ENCODE data around the gene PHLPP1. TPM values are rescaled to one million over a fixed set of nuclear protein-coding genes. Genes with fewer than 3 reads are reported as not detected.
"Not testable (repeated sequence)": the region's sequence is repeated elsewhere in the genome, so short reads cannot be mapped to it uniquely, and the experiment has no call there.

Gene PHLPP1
- total and polyA plus RNA-seq, 9 of the 15 experiments (the other 6 are each of a cell fraction or from before 2014, with no cell fraction given): 0.56 to 9.0 (median 4.5) TPM

DNA sequence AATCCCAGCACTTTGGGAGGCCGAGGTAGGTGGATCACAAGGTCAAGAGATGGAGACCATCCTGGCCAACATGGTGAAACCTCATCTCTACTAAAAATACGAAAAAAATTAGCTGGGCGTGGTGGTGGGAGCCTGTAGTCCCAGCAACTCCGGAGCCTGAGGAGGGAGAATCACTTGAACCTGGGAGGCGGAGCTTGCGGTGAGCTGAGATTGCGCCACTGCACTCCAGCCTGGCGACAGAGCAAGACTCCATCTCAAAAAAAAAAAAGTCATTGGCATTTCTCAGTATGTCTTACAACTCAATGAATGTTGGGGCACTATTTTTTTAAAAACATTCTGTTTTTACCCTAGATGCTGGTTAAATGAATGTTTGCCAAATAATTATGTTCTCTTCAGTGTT lies 94.1 kb downstream of the PHLPP1 start:
- in situ Hi-C loops (cut with MboI); H3K27me3 ChIP-seq (ENCODE audit: control insufficient read depth in 2 of 2, insufficient read depth in 2 of 2, low read length in 2 of 2); DNase-seq (ENCODE audit: extremely low read depth in 1 of 4, low spot score in 3 of 4); H3K9ac ChIP-seq (ENCODE audit: insufficient read depth in 1 of 2, low read depth in 2 of 2, low read length in 2 of 2); H3K9me1 ChIP-seq (ENCODE audit: control insufficient read depth, insufficient read depth, low read length); H3K27ac ChIP-seq (ENCODE audit: extremely low read depth, low read depth, low read length); CTCF ChIA-PET (ENCODE audit: low intra/inter-chr PET ratio); BruUV-seq (replicated peaks); H3K4me3 ChIP-seq; POLR2A ChIA-PET; H4K20me1 ChIP-seq (replicated peaks; ENCODE audit: control insufficient read depth, insufficient read depth, low read length); H3K9me3 ChIP-seq (replicated peaks; ENCODE audit: control insufficient read depth, insufficient read depth, low read depth, low read length); ATAC-seq; H3K36me3 ChIP-seq (ENCODE audit: control insufficient read depth, insufficient read depth, low read length); H3K4me2 ChIP-seq (ENCODE audit: insufficient read depth, low read length); H2AFZ ChIP-seq (ENCODE audit: low read depth, low read length); FAIRE-seq: not testable (repeated sequence)
- intact Hi-C loops (cut with micrococcal nuclease): loop anchor here (10.0 kb wide), 1 partner anchor 175 kb away; no protein-coding TSS in a partner anchor
- peaks cover 0 to 15% of the 10 kb centered on the region in 2 experiments; a peak in 3 of 5 replicates for H3K4me1 ChIP-seq (replicated peaks in 1 of 2; ENCODE audit: control insufficient read depth in 2 of 2, insufficient read depth in 2 of 2, low read length in 2 of 2)
- 89% methylated on average over 6 of the region's 8 CpGs for WGBS (ENCODE audit: insufficient coverage, low coverage, missing lambda C conversion rate)
- H3K79me2 ChIP-seq (ENCODE audit: control insufficient read depth, insufficient read depth, low read length): peaks cover 20% of the 10 kb centered on the region; the same call in 2 of the 3 replicates

DNA sequence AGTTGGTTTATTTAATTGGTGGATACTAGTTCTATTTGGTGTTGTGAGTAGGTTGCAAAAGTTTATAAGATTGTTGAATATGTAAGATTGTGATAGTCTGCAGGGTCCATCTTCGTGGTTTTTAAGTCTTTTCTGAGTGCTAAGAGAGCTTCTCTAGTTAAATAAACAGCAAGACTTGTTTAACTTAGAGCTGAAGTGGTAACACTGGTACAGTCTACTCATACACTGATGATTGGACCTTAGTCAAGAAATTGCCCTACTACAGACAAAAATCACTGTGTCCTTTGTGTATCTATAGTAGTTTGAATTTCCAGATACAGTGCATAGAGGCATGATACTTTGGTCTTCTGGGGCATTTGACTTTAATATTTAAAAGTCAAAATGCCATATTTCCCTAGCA lies 94.6 kb downstream of the PHLPP1 start:
- no peaks in the 10 kb centered on the region for H3K9me3 ChIP-seq (replicated peaks; ENCODE audit: control insufficient read depth, insufficient read depth, low read depth, low read length)
- no peak for FAIRE-seq
- ATAC-seq: no peak
- H3K9me1 ChIP-seq (ENCODE audit: control insufficient read depth, insufficient read depth, low read length): no peaks in the 10 kb centered on the region
- ChIA-PET POLR2A (no interaction called here), CTCF (ENCODE audit: low intra/inter-chr PET ratio) (no interaction called here)
- H4K20me1 ChIP-seq (replicated peaks; ENCODE audit: control insufficient read depth, insufficient read depth, low read length): 0 out of 2 replicates have a peak, but pooled peaks cover 5% of the 10 kb centered on the region
- no peak overlapping the region for H3K9ac ChIP-seq (ENCODE audit: insufficient read depth in 1 of 2, low read depth in 2 of 2, low read length in 2 of 2)
- no peak overlapping the region for H3K4me3 ChIP-seq
- no peaks in the 10 kb centered on the region for H3K36me3 ChIP-seq (ENCODE audit: control insufficient read depth, insufficient read depth, low read length)
- no TSS peak for BruUV-seq (replicated peaks)
- in situ Hi-C loops (cut with MboI) (no loop called here), intact Hi-C loops (cut with micrococcal nuclease) (loop anchor here (10.0 kb wide), 1 partner anchor 175 kb away; no protein-coding TSS in a partner anchor)
- no peaks in the 10 kb centered on the region for H3K27me3 ChIP-seq (ENCODE audit: control insufficient read depth in 2 of 2, insufficient read depth in 2 of 2, low read length in 2 of 2)
- no peak overlapping the region for H3K4me2 ChIP-seq (ENCODE audit: insufficient read depth, low read length)
- H3K79me2 ChIP-seq (ENCODE audit: control insufficient read depth, insufficient read depth, low read length): peaks cover 20% of the 10 kb centered on the region; the same call in 2 of the 3 replicates
- H3K27ac ChIP-seq (ENCODE audit: extremely low read depth, low read depth, low read length): no peak overlapping the region
- peaks cover under 1 to 15% of the 10 kb centered on the region in 2 experiments; a peak in 3 of 5 replicates for H3K4me1 ChIP-seq (replicated peaks in 1 of 2; ENCODE audit: control insufficient read depth in 2 of 2, insufficient read depth in 2 of 2, low read length in 2 of 2)
- DNase-seq (ENCODE audit: extremely low read depth in 1 of 4, low spot score in 3 of 4): no peak
- 50% methylated on average over 1 of the region's 1 CpG for WGBS (ENCODE audit: insufficient coverage, low coverage, missing lambda C conversion rate)
- H2AFZ ChIP-seq (ENCODE audit: low read depth, low read length): no peak overlapping the region
- TF ChIP-seq POU5F1 (IDR thresholded peaks at IDR 0.05; ENCODE audit: borderline replicate concordance, low read depth, low read length, partially characterized antibody) (no peak), POLR3A (IDR thresholded peaks at IDR 0.05; ENCODE audit: borderline replicate concordance, extremely low read depth, insufficient read depth, insufficient read length) (no peak), SAFB (IDR thresholded peaks at IDR 0.05; ENCODE audit: borderline replicate concordance, low read depth, low read length) (no peak), KAT8 (IDR thresholded peaks at IDR 0.05; ENCODE audit: low read depth) (no peak), PHF20 (IDR thresholded peaks at IDR 0.05; ENCODE audit: partially characterized antibody) (no peak), ZFP1 (CRISPR knock-in tag; IDR thresholded peaks at IDR 0.05) (no peak), ZNF354B (CRISPR knock-in tag; IDR thresholded peaks at IDR 0.05) (no peak), ZNF133 (CRISPR knock-in tag; IDR thresholded peaks at IDR 0.05) (no peak), C11orf30 (IDR thresholded peaks at IDR 0.05; ENCODE audit: low read depth) (no peak), CEBPG (CRISPR knock-in tag; IDR thresholded peaks at IDR 0.05) (no peak), CEBPG (tag; conservative IDR thresholded peaks at IDR 0.05 in 1 of 2, IDR thresholded peaks at IDR 0.05 in 1 of 2) (no peak), RBM25 (IDR thresholded peaks at IDR 0.05; ENCODE audit: low read depth, low read length, severe bottlenecking) (no peak)
- TF ChIP-seq, protein P1, sequence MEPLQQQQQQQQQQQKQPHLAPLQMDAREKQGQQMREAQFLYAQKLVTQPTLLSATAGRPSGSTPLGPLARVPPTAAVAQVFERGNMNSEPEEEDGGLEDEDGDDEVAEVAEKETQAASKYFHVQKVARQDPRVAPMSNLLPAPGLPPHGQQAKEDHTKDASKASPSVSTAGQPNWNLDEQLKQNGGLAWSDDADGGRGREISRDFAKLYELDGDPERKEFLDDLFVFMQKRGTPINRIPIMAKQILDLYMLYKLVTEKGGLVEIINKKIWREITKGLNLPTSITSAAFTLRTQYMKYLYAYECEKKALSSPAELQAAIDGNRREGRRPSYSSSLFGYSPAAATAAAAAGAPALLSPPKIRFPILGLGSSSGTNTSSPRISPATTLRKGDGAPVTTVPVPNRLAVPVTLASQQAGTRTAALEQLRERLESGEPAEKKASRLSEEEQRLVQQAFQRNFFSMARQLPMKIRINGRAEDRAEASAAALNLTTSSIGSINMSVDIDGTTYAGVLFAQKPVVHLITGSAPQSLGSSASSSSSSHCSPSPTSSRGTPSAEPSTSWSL (CRISPR knock-in tag; IDR thresholded peaks at IDR 0.05; ENCODE audit: borderline replicate concordance): no peak
- TF ChIP-seq, protein P2, sequence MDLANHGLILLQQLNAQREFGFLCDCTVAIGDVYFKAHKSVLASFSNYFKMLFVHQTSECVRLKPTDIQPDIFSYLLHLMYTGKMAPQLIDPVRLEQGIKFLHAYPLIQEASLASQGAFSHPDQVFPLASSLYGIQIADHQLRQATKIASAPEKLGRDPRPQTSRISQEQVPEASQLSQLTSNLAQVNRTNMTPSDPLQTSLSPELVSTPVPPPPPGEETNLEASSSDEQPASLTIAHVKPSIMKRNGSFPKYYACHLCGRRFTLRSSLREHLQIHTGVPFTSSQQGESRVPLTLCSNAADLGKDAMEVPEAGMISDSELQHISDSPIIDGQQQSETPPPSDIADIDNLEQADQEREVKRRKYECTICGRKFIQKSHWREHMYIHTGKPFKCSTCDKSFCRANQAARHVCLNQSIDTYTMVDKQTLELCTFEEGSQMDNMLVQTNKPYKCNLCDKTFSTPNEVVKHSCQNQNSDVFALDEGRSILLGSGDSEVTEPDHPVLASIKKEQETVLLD (IDR thresholded peaks at IDR 0.05): no peak
